Heart right ventricle (tissue), 16 donors: ENCODE data around the gene KRT71. TPM values are rescaled to one million over a fixed set of nuclear protein-coding genes. Genes with fewer than 3 reads are reported as not detected.

ENCODE experiments used
- ATAC-seq, 8 donors: fragments of 200-7000 bp; cut with Tn5 transposase; one replicate each; pipeline ENCODE4 v1.9.1; 2020; ENCODE audit warnings: mild to moderate bottlenecking in 8 of 8, moderate library complexity in 8 of 8, moderate number of reproducible peaks in 1 of 8
- DNase-seq, 2 donors: peaks; one replicate each; pipeline ENCODE4 v3.0.0-alpha.2; 2020
- H3K27ac ChIP-seq, 10 donors: fragments of 200-600 bp; sonication (generic) in 2 of 10; one replicate each; pipeline versions ENCODE4 v1.5.0 to v1.8.0; 2020 to 2022; ENCODE audit warnings: mild to moderate bottlenecking in 3 of 10
- H3K27me3 ChIP-seq, 7 donors: fragments of 200-600 bp; one replicate each; pipeline ENCODE4 v1.8.0; 2021 to 2022; ENCODE audit warnings: mild to moderate bottlenecking in 2 of 7
- H3K36me3 ChIP-seq, 9 donors: fragments of 200-600 bp; sonication (generic) in 1 of 9; one replicate each; pipeline versions ENCODE4 v1.5.0 to v1.8.0; 2020 to 2022; ENCODE audit warnings: mild to moderate bottlenecking in 2 of 9
- H3K4me1 ChIP-seq, 9 donors: fragments of 200-600 bp; sonication (generic) in 1 of 9; one replicate each; pipeline versions ENCODE4 v1.5.0 to v1.8.0; 2020 to 2022; ENCODE audit warnings: mild to moderate bottlenecking in 4 of 9
- H3K4me3 ChIP-seq, 10 donors: fragments of 200-600 bp; sonication (generic) in 2 of 10; one replicate each; pipeline versions ENCODE4 v1.5.0 to v1.8.0; 2020 to 2022; ENCODE audit warnings: mild to moderate bottlenecking in 7 of 10, moderate library complexity in 2 of 10
- H3K9me3 ChIP-seq, 11 donors: fragments of 200-600 bp in 10 of 11; sonication (generic) in 2 of 11; one replicate each; pipeline versions ENCODE4 v1.5.0 to v1.8.0; 2013 to 2022; ENCODE audit warnings: mild to moderate bottlenecking in 2 of 11, control low read depth in 1 of 11, moderate library complexity in 1 of 11
- CTCF ChIP-seq, 9 donors: fragments of 200-600 bp; sonication (generic) in 2 of 9; IDR thresholded peaks; one replicate each; pipeline versions ENCODE4 v1.5.0 to v1.8.0; 2021 to 2022; ENCODE audit warnings: antibody characterized with exemption in 9 of 9, mild to moderate bottlenecking in 5 of 9, moderate library complexity in 1 of 9
- WGBS, 2 donors: extraction: QIAGEN DNeasy Blood & Tissue Kit; methylation state at CpG; one replicate each; pipeline ENCODE4 v1.1.7; 2013; ENCODE audit warnings: inconsistent platforms in 1 of 2; 5-methylcytosine and 5-hydroxymethylcytosine counted together
- intact Hi-C, 10 donors: fragments of 100-400 bp; cut with DNase I; formaldehyde crosslinking; loops; one replicate each; pipeline versions ENCODE4 v1.11.1 to v1.14.2; 2022
- polyA plus RNA-seq, 2 donors: library from polyadenylated mRNA; stranded (reverse); fragments of 200-250 nt; gene quantifications; one replicate each; pipeline ENCODE4 v1.2.3, GENCODE V29; 2013
- total RNA-seq, 10 donors: library from RNA; stranded (reverse); fragmentation: NEBNext Ultra II Directional in 3 of 10; extraction: Animal tissue kit (Norgen Biotek cat#: 25700) in 3 of 10; gene quantifications; one replicate each; pipeline versions ENCODE4 v1.2.1 to v1.2.4, GENCODE V29; 2021 to 2023
- donor health status: Arrhythmogenic right ventricular cardiomyopathy.
- donor health status: ischemic (EF 13 %, LVEDD 7.1; RV severe dilation, severe dysfunction).
- donor health status: healthy with polysubstance abuse.
- donor health status: DM: no; HTN: yes; CAD: no.
- donor health status: DM: no; HTN: no; CAD: no.
- donor health status: ischemic (EF 25% LVEDD 6.9; RV normal size, moderate dysfunction).
- donor health status: ischemic (EF 25% LVEDD 5.7; RV mildly dilated, moderate dysfunction).
- donor health status: healthy.
- donor health status: DM: yes; HTN: yes; CAD: no.
- donor health status: Ischemic cardiomyopathy.
- donor health status: ischemic (EF 35%, LVEDD 5.7; RV mildly dilated, moderate dysfunction).
- donor health status: nonischemic (EF 11% LVEDD 7.7; RV severe dilation, severe dysfunction).
- donor health status: DM: yes; HTN: yes; CAD: no.
- donor health status: PGD.
- donor health status: ischemic (EF 29% LVEDD 5.4; RV normal size, mild dysfunction).
- donor health status: nonischemic (EF 23%, LVEDD 6.1; RV moderate dilation, normal function).

The KRT71 gene
- total and polyA plus RNA-seq, 12 donors, result not detected

GRCh38 chr12:52546126-52546525 lies 6.8 kb downstream of the KRT71 start:
- no peak overlapping the region for H3K27ac ChIP-seq
- H3K27me3 ChIP-seq, result peaks cover 0 to 6% (median 0%) of the 10 kb centered on the region in 7 donors
- no peak overlapping the region for H3K4me3 ChIP-seq
- H3K9me3 ChIP-seq, result no peaks in the 10 kb centered on the region
- peaks cover 0 to 7% (median 2%) of the 10 kb centered on the region in 9 donors for H3K4me1 ChIP-seq
- intact Hi-C loops, result no loop called here
- DNase-seq, result no peak
- TF ChIP-seq CTCF (IDR thresholded peaks at IDR 0.05), result no peak
- WGBS, 2 donors, result 86 to 88% methylated on average over 15 of the region's 15 CpGs
- H3K36me3 ChIP-seq, result no peaks in the 10 kb centered on the region
- ATAC-seq, result no peak

- Histone ChIP-seq H3K27ac (no peak overlapping the region), H3K4me1 (peaks cover 0 to 4% (median 0%) of the 10 kb centered on the region in 9 donors), H3K27me3 (peaks cover 0 to 9% (median 0%) of the 10 kb centered on the region in 7 donors), H3K9me3 (no peaks in the 10 kb centered on the region), H3K36me3 (no peaks in the 10 kb centered on the region), H3K4me3 (no peak overlapping the region)
- ATAC-seq (peak in 7 of 8 donors; percentile 6 to 76 (median 60)), DNase-seq (peak; percentile 11 to 47)
- intact Hi-C loops, result no loop called here
- TF ChIP-seq CTCF (IDR thresholded peaks at IDR 0.05), result peak in 1 of 9 donors; percentile 10
- 53 to 73% methylated on average over 17 of the region's 17 CpGs for WGBS, 2 donors
Observed at GRCh38 chr12:52543985-52544883, 8.7 kb downstream of the KRT71 start.

- 56 to 58% methylated on average over 7 of the region's 7 CpGs for WGBS, 2 donors
- Histone ChIP-seq H3K4me1 (peaks cover 0 to 4% (median 0%) of the 10 kb centered on the region in 9 donors), H3K27me3 (peaks cover 0 to 9% (median 0%) of the 10 kb centered on the region in 7 donors), H3K4me3 (no peak overlapping the region), H3K27ac (no peak overlapping the region), H3K9me3 (no peaks in the 10 kb centered on the region), H3K36me3 (no peaks in the 10 kb centered on the region)
- intact Hi-C loops, result no loop called here
- ATAC-seq (no peak), DNase-seq (no peak)
- no peak for TF ChIP-seq CTCF (IDR thresholded peaks at IDR 0.05)
Observed at GRCh38 chr12:52542785-52543318, 10.1 kb downstream of the KRT71 start.

- Histone ChIP-seq H3K4me3 (no peak overlapping the region), H3K4me1 (peaks cover 0 to 4% (median 0%) of the 10 kb centered on the region in 9 donors), H3K9me3 (no peaks in the 10 kb centered on the region), H3K36me3 (no peaks in the 10 kb centered on the region), H3K27ac (no peak overlapping the region), H3K27me3 (peaks cover 0 to 12% (median 0%) of the 10 kb centered on the region in 7 donors)
- intact Hi-C loops, result no loop called here
- TF ChIP-seq CTCF (IDR thresholded peaks at IDR 0.05), result no peak
- DNase-seq, result no peak
- ATAC-seq, result no peak
Observed at GRCh38 chr12:52542157-52542556, 10.8 kb downstream of the KRT71 start.
